ENCODE data around the gene SMC6.

DNA sequence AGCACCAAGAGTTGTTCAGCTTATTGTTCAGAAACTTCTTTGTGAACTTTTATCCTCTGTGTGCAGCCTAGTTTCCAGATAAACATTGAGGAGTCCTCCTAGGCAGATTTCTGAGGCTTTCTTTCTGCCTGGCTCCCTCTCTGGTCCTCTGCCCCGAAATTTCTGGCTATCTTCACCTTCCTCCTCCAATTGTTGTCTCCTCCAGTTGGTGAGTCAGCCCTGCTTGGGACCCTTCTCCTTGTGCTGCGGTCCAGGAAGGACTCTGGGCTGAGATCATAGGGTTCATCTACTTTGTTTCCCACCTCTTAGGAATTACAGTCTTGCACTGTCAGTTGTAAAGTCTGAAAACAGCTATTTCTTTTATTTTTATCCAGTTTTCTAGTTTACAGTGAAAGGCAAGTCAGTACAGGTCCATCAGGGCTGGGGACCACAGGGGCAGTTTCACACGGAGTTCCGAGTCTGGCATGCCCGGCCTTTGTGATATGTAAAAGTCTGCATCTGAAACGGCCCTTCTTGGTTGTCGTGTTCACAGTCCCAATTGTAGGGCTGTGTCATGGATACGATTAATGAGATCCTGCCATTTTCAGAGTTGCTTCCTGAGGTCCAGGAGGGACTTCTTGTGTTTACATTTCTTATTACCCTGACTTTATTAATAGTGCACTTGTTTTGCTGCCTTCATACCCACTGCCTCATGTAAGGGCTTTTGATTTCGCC, 100.8 kb downstream of the SMC6 start:
- TF ChIP-seq CTCF (IDR thresholded peaks at IDR 0.05) (no peak), POLR2A (IDR thresholded peaks at IDR 0.05) (no peak)

Data from Peyer's patch (tissue), 4 donors.